Islet of Langerhans (tissue), 1 donor: ENCODE data around the gene LCN2.
"Not testable (repeated sequence)": the region's sequence is repeated elsewhere in the genome, so short reads cannot be mapped to it uniquely, and the experiment has no call there.

ENCODE experiments used
- FAIRE-seq: peaks from one replicate; lab custom pipeline; 2011; peaks lifted over from hg19 to GRCh38; lab: Jason Lieb, UNC

Gene LCN2

GRCh38 chr9:128169925-128170324 lies 20.7 kb downstream of the LCN2 start:
- no peak for FAIRE-seq

DNA sequence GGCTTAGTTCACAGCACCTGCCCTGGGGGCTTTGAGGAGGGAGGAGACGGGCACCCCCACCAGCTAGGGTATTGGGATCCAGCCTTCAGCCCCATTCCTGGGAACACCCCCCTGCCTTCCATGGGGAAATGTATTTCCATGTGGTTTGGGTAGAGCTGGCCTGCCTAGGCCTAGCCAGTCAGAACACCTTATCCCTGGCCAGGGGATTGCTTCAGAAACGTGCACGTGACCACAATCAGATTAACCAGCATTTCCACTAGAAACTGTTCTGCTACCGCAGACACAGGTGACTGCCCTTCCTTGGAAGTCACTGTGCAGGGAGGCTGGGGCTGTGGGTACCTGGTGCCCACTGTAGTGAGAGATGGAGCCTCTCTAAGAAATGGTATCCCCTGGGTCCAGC lies 24.8 kb downstream of the LCN2 start:
- FAIRE-seq, result no peak

DNA sequence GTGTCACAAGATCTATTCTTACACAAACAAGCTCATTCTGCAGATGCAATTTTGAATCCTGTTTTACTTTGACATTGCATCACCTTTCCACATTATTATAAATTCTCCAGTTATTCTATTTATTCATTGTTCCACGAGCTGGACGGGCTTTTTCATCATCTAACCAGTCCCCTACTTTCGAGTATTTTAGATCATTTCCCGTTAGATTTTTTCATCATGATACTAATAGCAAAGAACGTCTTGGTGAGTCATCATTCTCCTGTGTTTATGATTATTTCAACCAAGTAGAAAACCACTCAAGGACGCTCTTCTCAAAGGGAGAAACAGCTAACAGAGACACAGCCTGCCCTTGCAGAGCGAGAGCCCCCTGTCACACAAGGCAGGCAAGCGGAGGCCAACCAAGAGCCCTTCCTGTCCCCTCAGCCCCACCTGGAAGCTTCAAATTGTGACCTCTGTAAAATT lies 25.9 kb downstream of the LCN2 start:
- FAIRE-seq, result no peak

- no peak for FAIRE-seq
Measured at GRCh38 chr9:128175726-128176125, 26.5 kb downstream of the LCN2 start.

DNA sequence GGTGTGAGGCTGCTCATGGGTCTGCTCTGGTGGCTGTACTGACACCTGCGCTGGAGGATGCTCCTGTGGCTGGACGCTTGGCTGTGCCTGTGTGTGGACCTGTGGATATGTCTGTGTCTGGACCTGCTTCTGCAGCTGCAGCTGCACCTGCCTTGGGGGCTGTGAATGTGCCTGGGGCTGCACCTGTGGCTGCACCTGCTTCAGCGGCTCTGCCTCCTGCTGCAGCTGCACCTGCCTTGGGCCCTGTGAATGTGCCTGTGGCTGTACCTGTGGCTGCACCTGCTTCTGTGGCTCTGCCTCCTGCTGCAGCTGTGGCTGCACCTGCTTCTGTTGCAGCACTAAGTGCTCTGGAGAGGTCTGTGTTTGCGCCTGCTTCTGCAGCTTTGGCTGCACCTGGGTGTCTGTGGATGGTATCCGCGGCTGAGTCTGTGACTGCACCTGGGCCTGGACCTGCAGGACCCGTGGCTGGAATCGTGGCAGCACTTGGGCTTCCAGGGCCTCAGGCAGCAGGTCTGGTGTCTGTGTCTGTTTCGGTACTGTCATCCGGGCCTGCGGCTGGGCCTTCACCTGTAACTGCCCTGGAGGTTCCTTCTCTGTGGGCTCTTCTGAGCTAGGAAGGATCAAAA lies 29.7 kb downstream of the LCN2 start:
- no peak for FAIRE-seq

- no peak for FAIRE-seq
Measured at GRCh38 chr9:128180001-128180400, 30.7 kb downstream of the LCN2 start.

- no peak for FAIRE-seq
Measured at GRCh38 chr9:128180447-128180846, 31.2 kb downstream of the LCN2 start.

GRCh38 chr9:128181480-128181879 lies 32.2 kb downstream of the LCN2 start:
- not testable (repeated sequence) for FAIRE-seq

- no peak for FAIRE-seq
Measured at GRCh38 chr9:128182893-128183588, 33.8 kb downstream of the LCN2 start.

DNA sequence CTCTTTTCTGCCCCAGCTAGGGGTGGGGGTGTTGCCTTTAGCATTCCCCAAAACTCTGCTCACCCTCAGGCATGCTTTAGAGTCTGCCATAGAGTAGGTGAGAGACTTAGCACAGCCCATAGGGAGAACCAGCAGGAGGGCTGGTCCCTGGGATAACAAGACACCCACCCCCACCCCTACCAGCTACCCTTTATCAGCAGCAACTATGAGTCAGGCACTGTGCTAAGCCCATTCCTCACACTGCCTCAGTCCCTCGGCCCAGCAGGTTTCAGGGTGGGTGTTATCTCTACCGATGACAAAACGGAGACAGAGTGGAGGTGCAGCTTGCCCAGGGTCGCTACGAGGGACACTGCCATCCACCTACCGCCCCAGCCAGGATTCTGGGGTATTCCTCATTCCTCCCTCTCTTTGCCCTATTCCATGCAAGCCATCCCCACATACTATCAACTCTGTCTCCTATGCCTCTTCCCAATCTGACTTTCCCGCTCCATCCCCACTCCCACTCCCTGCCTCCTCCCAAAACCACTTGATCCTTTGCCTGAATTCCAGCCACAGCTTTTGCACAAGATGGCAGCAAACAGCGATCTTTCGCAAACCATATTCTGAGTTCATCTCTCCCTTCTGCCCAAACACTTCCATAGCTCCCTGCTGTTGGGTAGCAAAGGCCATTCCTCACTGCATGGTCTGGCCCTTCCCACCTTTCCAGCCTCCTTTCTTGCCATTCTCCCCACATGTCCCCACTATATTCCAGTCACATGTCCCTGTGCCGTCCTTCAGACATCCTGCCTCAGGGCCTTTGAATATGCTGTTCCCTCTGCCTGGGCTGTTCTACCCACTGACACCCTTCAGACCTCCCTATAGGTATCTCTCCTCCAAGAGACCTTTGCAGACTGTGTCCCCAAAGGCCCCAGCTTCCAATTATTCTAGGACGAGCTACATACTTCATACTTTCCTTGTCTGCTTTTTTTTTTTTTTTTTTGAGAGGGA lies 37.0 kb downstream of the LCN2 start:
- no peak for FAIRE-seq

DNA sequence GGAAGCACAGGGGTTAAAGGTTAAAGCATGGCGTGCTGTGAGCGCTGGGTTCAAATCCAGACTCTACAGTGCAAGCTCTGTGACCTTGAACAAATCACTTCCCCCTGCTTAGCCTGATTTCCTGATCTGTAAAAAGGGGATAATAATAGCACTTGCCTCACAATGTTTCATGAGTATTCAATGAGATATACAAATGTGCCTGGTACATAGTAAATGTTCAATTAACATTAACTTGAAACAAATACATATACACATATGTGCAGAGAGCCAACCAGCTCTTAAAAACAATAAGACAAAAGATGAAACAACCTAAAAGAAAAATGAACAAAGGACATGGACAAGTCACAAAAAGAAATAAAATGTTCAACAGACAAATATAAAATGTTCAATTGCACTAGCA lies 38.1 kb downstream of the LCN2 start:
- FAIRE-seq, result no peak

DNA sequence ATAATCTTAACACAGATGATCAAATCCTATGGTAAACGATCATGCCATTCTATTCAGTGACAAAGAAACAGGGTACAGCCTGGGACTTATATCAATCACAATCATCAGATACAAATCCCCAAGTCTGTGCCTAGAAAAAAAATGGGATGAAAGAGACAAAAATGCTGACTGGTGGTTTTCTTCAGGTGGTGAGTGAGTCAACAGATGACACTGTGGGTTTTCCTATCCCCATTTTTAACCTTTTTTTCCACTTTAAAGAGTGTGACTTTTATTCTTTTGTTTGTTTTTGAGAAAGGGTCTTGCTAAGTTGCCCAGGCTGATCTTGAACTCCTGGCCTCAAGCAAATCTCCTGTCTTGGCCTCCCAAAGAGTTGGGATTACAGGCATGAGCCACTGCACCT lies 39.0 kb downstream of the LCN2 start:
- no peak for FAIRE-seq

DNA sequence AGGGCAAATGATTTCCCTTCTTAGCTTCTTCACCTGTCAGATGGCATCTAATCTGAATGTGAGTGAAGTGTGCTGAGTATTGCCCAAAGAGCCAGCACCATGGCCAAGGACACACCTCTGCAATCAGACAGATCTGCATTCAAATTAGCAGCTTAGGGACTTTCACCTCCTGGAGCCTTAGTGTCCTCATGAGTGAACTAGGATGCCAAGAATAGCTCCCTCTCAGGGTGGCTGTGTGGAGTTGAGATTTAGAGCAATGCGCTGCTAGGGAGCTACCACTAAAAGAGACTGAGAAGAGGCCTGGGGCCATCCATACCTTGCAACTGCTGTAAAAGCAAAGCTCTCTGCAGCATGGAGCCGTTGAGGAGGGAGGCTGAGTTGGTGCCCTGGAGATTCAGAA lies 40.8 kb downstream of the LCN2 start:
- no peak for FAIRE-seq

- no peak for FAIRE-seq
Measured at GRCh38 chr9:128190516-128191405, 41.5 kb downstream of the LCN2 start.

DNA sequence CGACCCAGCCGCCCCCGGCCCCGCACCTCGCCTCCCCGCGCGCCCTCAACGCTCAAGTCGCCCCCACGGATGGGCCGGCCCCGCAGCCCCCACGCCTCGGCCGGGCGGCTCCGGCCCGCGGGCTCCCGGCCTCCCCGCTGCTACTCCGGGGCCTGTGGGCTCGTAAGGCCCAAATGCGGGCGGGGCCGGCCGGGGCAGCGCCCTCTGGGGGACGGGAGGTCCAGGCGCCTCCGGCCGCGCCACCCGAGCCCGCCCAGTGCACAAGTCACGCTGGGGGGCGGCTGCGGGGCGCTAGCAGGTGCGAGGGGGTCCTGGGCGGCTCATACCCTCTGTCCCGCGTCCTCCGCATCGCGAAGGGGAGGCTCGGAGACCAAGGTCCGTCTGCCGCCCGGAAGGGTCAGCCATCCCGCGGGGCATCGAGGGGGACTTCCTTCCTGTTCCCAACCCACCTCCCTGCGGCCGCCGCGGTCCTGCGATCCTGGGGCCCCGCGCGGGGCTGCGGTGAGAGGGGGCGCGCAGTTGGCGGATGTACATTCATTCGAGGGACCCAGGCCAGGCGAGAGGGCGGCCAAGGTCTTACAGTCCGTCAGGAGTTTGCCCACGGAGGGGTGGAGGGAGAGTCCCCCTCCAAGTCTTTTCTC lies 42.3 kb downstream of the LCN2 start, which contains the start of gene CIZ1:
Gene CIZ1, minus strand, starts transcription at position 167 of the 641 bp plus-strand sequence. CDS start 715 bp downstream, outside the sequence.
- no peak for FAIRE-seq

- no peak for FAIRE-seq
Measured at GRCh38 chr9:128192601-128193371, 43.5 kb downstream of the LCN2 start.

DNA sequence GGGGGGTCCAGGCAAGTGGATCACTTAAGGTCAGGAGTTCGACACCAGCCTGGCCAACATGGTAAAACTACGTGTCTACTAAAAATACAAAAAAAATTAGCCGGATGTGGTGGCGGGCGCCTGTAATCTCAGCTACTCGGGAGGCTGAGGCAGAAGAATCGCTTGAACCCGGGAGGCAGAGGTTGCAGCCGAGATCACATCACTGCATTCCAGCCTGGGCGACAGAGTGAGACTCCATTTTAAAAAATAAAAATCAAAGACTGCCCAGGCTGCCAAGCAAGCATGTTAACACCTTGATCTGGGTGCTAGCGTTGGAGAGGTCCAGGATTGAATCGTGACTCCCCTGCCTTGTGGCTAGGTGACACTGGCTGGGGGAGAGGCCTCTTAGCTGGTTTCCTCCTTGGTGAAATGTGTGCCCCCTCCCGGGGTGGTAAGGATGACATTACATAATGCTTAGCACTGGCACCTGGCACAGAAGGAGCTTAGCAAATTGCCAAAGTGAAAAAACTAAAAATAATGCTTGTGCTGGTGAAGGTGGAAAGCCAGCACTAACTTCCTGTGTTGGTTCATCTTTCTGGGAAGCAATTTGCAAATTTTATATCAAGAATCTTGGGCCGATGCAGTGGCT lies 44.3 kb downstream of the LCN2 start:
- FAIRE-seq, result no peak

GRCh38 chr9:128201441-128202369 lies 52.5 kb downstream of the LCN2 start:
- FAIRE-seq, result no peak

DNA sequence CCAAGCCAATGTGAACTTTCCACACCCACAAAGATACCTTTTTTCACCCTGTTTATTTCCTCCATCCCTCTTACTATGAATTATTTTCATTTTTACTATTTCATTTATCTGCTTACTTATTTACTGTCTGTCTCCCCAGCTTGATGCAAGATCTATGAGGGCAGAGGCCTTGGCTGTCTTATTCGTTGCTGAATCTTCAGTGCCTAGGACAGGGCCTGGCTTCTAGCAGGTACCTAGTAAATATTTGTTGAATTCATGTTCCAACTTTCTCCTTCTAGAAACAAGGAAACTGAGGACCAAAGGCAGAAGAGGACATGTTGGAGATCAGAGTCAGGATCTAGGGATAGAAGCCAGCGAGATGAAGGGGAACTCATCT lies 53.4 kb downstream of the LCN2 start:
- FAIRE-seq, result no peak
